ENCODE results near the gene FAAH2.
"Not testable (repeated sequence)": the region's sequence is repeated elsewhere in the genome, so short reads cannot be mapped to it uniquely, and the experiment has no call there.

- not testable (repeated sequence) for TF ChIP-seq POLR2A, EP300 (IDR thresholded peaks at IDR 0.05)
- TF ChIP-seq, protein P1, sequence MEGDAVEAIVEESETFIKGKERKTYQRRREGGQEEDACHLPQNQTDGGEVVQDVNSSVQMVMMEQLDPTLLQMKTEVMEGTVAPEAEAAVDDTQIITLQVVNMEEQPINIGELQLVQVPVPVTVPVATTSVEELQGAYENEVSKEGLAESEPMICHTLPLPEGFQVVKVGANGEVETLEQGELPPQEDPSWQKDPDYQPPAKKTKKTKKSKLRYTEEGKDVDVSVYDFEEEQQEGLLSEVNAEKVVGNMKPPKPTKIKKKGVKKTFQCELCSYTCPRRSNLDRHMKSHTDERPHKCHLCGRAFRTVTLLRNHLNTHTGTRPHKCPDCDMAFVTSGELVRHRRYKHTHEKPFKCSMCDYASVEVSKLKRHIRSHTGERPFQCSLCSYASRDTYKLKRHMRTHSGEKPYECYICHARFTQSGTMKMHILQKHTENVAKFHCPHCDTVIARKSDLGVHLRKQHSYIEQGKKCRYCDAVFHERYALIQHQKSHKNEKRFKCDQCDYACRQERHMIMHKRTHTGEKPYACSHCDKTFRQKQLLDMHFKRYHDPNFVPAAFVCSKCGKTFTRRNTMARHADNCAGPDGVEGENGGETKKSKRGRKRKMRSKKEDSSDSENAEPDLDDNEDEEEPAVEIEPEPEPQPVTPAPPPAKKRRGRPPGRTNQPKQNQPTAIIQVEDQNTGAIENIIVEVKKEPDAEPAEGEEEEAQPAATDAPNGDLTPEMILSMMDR (IDR thresholded peaks at IDR 0.05), result not testable (repeated sequence)
These were observed 9.2 kb downstream of the FAAH2 start for GRCh38 chrX:57295679-57296078.

All from ovary (tissue), 3 donors.